ENCODE results near the gene STMP1. TPM values are rescaled to one million over a fixed set of nuclear protein-coding genes. Genes with fewer than 3 reads are reported as not detected.
"Not testable (repeated sequence)": the region's sequence is repeated elsewhere in the genome, so short reads cannot be mapped to it uniquely, and the experiment has no call there.

The STMP1 gene
- total RNA-seq, result 30.3 TPM
- long read RNA-seq, transcript STMP1-202 (3 exons, 2,450 nt), result major isoform, 46 of 54 reads
- long read RNA-seq, partial matches to known transcripts, result 0 of 54 reads
- long read RNA-seq, other reads (novel, unspliced or antisense), result 6 of 54 reads

DNA sequence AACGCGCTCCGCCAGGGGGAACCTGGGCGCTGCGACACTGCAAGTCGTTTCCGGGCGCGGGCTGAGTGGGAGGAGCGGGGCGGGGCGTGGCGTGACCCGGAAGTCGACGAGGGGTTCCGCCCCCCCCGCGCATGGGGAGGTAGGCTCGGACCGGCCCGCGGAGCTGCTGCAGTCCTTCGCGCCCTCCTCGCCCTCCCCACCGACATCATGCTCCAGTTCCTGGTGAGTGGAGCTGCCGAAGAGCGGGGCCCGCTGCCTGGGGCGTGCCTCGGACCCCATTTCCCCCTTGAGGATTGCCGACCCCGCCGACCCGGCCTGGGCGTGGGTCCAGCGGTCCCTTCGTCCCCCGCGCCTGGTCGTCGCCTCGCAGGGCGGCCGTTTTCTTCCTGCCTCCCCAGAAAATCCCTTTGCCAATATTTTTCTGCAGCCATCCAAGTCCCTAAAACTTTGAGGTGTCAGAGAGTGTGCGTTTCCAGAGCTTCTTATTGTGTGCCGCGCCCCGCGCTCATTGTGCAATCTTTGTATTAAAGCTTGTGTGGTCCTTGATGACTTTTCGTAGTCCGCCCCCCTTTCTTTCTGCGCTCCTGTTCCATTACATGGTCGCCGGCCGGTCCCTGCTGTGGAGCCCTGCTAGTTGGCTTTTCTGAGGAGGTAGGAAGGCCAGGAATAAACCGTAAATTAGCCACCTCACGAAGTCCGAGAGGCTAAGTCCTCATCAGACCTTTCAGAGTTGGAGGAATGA lies at the start of gene STMP1:
TSS of gene STMP1 (plus strand) at position 142 of the 742 bp plus-strand sequence.
- intact Hi-C loops (cut with micrococcal nuclease), result no loop called here
- DNase-seq, result peak; percentile 99
- ATAC-seq, result peak; percentile 99

DNA sequence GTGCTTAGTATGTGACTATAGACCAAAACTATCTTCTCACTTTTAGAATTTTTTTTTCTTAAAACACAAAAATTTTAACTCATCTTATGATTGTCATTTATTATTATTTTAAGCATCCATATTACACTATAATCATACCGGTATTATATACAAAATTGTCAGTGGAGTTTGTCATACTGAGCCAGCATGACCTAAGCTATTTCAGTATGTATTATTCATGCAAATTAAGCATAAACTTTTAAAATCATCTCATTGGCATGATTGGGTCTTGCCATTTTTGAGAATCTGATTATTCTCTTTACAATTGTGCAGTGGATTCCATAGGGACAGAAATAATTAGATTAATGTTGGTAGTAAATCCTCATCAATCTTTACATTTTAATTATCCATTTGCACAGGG lies 46.2 kb upstream of the STMP1 start:
- DNase-seq (no peak), ATAC-seq (no peak)
- intact Hi-C loops (cut with micrococcal nuclease), result no loop called here

DNA sequence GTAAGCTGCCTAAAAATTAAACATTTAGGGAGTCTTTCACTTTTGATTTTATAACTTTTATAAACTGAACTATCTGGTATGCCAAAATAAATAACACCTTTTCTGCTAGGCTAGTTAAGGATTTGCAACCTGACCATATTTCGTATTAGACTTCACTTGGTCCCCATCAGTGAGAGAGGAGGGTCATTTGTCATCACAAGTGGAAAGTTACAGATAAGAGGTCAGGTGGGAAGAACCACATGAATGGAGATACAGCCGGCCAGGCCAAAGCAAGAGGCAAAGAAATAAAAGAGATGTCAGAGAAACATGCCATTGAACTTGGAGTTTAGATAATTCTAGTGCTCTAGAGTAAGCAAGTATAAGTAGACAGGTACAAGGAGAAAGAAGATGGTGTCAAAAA lies 44.5 kb upstream of the STMP1 start:
- intact Hi-C loops (cut with micrococcal nuclease), result no loop called here
- no peak for ATAC-seq

GRCh38 chr7:135618510-135618909 lies 43.8 kb upstream of the STMP1 start:
- ATAC-seq (no peak), DNase-seq (no peak)
- intact Hi-C loops (cut with micrococcal nuclease), result no loop called here

More for the DNA sequence above, 44.5 kb upstream of the STMP1 start:
- no peak for DNase-seq

GRCh38 chr7:135620447-135620846 lies 41.9 kb upstream of the STMP1 start:
- no peak for ATAC-seq

GRCh38 chr7:135620980-135621850 lies 41.1 kb upstream of the STMP1 start:
- intact Hi-C loops (cut with micrococcal nuclease), result no loop called here
- ATAC-seq, result peak; percentile 34
- DNase-seq, result no peak

More at GRCh38 chr7:135620447-135620846, 41.9 kb upstream of the STMP1 start:
- DNase-seq, result no peak
- intact Hi-C loops (cut with micrococcal nuclease), result no loop called here

DNA sequence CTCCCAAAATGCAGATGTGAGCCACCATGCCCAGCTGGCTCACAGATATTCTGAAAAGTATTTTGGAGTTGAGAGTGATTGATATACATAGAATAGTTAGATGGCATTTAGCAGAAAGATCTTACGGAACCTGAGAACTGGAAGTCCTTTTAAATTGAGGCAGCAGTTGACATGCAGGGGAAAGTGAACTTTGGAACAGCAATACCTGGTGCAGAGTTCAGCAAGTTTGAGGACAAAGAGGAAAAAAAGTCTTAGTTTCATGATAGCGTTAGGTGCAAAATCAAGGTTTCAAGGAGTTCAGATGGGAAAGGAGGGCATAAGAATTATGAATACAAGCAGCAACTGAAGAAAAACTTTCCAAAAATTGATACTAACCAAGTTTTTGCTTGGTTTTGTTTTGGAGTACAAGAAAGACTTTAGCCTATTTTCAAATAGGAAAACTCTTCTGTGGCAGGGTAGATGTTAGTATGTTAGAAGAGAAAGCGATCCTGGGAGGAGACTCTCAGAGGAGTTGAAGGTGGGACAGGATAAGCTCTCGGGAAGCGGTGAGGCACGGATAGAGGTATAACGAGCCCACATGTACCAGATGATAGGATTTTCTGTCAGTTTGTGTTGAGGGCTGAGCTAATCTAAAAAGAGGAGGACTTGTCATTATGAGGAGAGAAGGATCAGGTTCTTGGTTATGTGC lies 28.0 kb upstream of the STMP1 start:
- DNase-seq (no peak), ATAC-seq (no peak)
- intact Hi-C loops (cut with micrococcal nuclease), result no loop called here

DNA sequence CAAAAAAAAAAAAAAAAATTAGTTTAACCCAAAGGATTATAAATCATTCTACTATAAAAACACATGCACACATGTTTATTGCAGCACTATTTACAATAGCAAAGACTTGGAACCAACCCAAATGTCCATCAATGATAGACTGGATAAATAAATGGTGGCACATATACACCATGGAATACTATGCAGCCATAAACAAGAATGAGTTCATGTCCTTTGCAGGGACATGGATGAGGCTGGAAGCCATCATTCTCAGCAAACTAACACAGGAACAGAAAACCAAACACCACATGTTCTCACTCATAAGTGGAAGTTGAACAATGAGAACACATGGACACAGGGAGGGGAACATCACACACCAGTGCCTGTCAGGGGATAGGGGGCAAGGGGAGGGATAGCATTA lies 22.6 kb upstream of the STMP1 start:
- intact Hi-C loops (cut with micrococcal nuclease), result loop anchor here (5.0 kb wide), 1 partner anchor 357 kb away; no protein-coding TSS in a partner anchor
- ATAC-seq, DNase-seq: not testable (repeated sequence)

GRCh38 chr7:135644154-135644553 lies 18.2 kb upstream of the STMP1 start:
- ATAC-seq (no peak), DNase-seq (no peak)
- intact Hi-C loops (cut with micrococcal nuclease), result loop anchor here (5.0 kb wide), 1 partner anchor 362 kb away; no protein-coding TSS in a partner anchor

DNA sequence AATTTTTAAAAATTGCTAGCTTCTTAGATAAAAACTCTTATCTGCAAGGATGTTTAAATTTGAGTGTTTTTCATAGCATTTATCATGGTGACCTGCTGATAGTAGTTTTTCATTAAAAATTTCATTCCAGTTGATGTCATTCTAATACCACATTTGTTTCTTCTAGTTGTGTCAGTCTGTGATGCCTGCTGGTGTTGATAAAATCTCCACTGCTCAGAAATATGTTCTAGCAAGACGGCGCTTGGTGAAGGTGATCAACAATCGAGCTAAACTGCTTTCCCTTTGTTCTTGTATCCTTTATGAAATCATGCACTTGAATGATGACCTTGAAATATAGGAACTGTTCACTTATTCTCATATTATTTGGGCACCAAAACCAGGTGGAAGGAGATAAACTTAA lies 17.6 kb upstream of the STMP1 start:
- ATAC-seq (no peak), DNase-seq (no peak)
- intact Hi-C loops (cut with micrococcal nuclease), result loop anchor here (5.0 kb wide), 1 partner anchor 362 kb away; no protein-coding TSS in a partner anchor

- intact Hi-C loops (cut with micrococcal nuclease), result no loop called here
- ATAC-seq, result peak; percentile 59
- DNase-seq, result no peak
Observed at GRCh38 chr7:135645296-135645904, 16.9 kb upstream of the STMP1 start.

- DNase-seq, result no peak
- no peak for ATAC-seq
- intact Hi-C loops (cut with micrococcal nuclease), result no loop called here
Observed at GRCh38 chr7:135647755-135648154, 14.6 kb upstream of the STMP1 start.

DNA sequence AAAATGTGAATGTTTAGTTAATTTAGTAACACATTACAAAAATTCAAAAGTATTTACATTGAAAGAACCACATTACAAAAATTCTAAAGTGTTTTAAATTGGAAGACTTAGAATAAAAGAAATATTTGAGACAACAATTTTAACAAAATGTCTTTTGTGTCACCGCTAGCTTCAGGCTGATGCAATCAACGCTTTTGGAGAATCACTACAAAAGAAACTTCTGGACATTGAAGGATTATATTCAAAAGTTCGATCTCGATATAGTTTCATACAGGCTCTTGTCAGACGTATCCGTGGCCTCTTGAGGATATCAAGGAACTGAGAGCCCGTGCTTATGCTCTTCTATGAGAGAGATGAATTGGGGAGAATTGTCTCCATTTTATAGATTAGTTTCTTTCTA lies 14.1 kb upstream of the STMP1 start:
- no peak for DNase-seq
- intact Hi-C loops (cut with micrococcal nuclease), result no loop called here
- ATAC-seq, result no peak

GRCh38 chr7:135650831-135651573 lies 11.3 kb upstream of the STMP1 start:
- peak; percentile 41 for ATAC-seq
- DNase-seq, result no peak
- intact Hi-C loops (cut with micrococcal nuclease), result no loop called here

- intact Hi-C loops (cut with micrococcal nuclease), result no loop called here
- DNase-seq (no peak), ATAC-seq (no peak)
Observed at GRCh38 chr7:135653340-135654080, 8.8 kb upstream of the STMP1 start.

GRCh38 chr7:135658564-135658963 lies 3.8 kb upstream of the STMP1 start:
- DNase-seq (no peak), ATAC-seq (no peak)
- intact Hi-C loops (cut with micrococcal nuclease), result no loop called here

- DNase-seq (no peak), ATAC-seq (no peak)
- intact Hi-C loops (cut with micrococcal nuclease), result no loop called here
Observed at GRCh38 chr7:135659159-135659846, 3.0 kb upstream of the STMP1 start.

Measured in left ventricle myocardium superior (tissue), 1 donor.